Fibroblast of peridontal ligament (primary cell): ENCODE results near the gene SMIM14.

Source experiments
- DNase-seq: peaks from one replicate; pipeline ENCODE4 v3.0.0-alpha.2; 2010; ENCODE audit errors: extremely low read depth

Gene SMIM14

DNA sequence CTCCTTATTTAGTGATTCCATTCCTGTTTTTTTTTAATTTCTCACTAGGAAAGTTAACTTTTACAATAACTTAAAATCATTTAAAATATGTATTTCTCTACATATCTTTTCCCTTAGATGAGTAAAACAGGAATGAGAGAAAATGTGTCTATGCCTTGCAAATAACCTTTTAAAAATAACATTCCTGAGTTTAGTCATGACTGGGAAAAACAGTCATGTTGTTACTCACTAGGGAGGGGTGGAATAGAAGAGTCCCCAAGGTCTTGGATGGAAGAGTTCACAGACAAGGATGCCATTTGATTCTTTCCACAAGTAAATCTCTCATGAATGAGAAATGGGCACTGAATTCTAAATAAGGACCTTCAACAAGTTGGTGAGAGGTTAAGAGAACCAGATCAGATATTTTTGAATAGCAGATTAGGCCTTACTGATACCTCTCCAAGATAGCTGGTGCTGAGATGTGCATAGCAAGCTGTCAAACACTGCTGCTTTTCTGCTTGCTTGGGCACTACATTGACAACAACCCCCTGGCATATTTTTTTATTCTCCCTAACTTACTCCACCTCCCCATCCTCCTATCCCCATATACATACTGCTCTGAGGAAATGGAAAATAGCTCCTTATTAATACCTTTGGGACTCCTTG is 136.5 kb downstream of the SMIM14 start:
- peak; percentile 91 for DNase-seq

- DNase-seq = no peak
Observed at GRCh38 chr4:39498727-39499020, 140.0 kb downstream of the SMIM14 start.

DNA sequence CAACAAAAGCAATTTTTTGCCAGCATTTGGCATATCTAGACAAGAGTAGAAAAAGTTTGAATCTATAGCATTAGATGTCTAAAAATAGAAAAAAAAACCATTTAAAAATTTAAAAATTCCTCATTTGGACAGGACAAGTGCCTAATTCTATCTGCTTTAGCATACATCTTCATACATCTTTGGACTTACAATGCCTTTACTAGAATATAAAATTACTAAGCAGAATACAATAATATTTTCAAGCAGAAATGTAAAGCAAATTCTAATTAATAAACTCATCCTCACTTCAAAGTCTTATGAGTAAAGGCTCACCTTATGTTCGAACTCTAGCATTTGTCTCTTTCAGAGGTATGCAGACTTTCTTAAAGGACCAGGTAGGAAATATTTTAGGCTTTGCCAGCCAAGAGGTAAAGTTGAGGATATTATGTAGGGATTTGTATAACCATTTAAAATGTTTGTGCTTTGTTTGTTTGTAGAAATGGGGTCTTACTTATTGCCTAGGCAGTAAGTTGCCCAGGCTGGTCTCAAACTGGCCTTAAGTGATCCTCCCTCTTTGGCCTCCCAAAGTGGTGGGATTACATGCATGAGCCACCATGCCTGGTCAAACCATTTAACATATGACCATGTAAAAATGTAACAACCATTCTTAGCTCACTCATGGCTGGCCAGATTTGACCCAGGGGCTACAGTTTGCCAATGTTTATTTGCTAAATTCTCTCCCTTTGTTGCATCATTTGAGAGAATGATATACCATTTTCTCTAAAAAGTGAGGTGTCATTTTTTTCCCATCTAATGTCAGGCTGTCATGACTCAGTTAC is 140.5 kb downstream of the SMIM14 start:
- DNase-seq = peak; percentile 48
